GM12891 (cell line): ENCODE results near the gene GRM7. TPM values are rescaled to one million over a fixed set of nuclear protein-coding genes. Genes with fewer than 3 reads are reported as not detected.

ENCODE experiments used
- DNase-seq: peaks from one replicate; pipeline ENCODE4 v3.0.0; 2011; ENCODE audit warnings: low spot score; ENCODE audit not compliant: insufficient read length
- FAIRE-seq: peaks from 2 replicates; lab custom pipeline; 2011; peaks lifted over from hg19 to GRCh38; lab: Jason Lieb, UNC
- PAX5 ChIP-seq: IDR thresholded peaks from 2 replicates; pipeline ENCODE4 v1.6.1; 2011; ENCODE audit warnings: low read length, moderate library complexity, mild to moderate bottlenecking; ENCODE audit not compliant: insufficient read depth, severe bottlenecking
- POLR2A ChIP-seq: IDR thresholded peaks from 2 replicates; pipeline ENCODE4 v1.6.1; 2011; ENCODE audit warnings: low read depth, low read length, control low read depth
- POLR2AphosphoS5 ChIP-seq: IDR thresholded peaks from 2 replicates; pipeline ENCODE4 v1.6.1; 2011; ENCODE audit warnings: low read depth, low read length, control low read depth
- POU2F2 ChIP-seq: IDR thresholded peaks from 2 replicates; pipeline ENCODE4 v1.6.1; 2011; ENCODE audit warnings: low read depth, mild to moderate bottlenecking, control low read depth, low read length, moderate library complexity
- SPI1 ChIP-seq: IDR thresholded peaks from 2 replicates; pipeline ENCODE4 v1.6.1; 2011; ENCODE audit warnings: low read depth, low read length, control low read depth
- TAF1 ChIP-seq: IDR thresholded peaks from 2 replicates; pipeline ENCODE4 v1.6.1; 2011; ENCODE audit warnings: low read depth, low read length, control low read depth
- polyA plus RNA-seq: library from polyadenylated mRNA; unstranded; fragments of >200 nt; gene quantifications from one replicate; pipeline ENCODE4 v1.2.1, GENCODE V29; 2012; ENCODE audit warnings: low read depth, missing spikeins, inconsistent platforms; ENCODE audit not compliant: missing spikeins

Gene GRM7
- not detected for polyA plus RNA-seq

DNA sequence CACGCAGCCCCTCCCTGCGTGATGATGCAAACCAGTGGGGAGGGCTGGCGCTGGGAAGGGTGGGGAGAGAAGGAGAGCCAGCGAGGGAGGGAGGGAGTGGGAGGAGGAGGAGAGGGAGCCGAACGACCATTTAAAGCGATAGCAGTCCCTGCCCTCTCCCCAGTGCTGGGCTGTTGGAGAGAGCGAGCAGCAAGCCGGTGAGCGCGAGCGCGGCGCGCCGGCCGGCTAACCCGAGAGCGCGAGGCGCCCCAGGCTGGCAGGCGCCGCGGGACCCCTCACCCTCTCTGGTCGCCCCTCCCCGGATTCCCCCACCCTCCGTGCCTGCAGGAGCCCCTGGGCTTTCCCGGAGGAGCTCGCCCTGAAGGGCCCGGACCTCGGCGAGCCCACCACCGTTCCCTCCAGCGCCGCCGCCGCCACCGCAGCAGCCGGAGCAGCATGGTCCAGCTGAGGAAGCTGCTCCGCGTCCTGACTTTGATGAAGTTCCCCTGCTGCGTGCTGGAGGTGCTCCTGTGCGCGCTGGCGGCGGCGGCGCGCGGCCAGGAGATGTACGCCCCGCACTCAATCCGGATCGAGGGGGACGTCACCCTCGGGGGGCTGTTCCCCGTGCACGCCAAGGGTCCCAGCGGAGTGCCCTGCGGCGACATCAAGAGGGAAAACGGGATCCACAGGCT is at the start of gene GRM7:
Gene GRM7, plus strand, starts transcription at position 162 of the 671 bp plus-strand sequence.
- FAIRE-seq: no peak
- TF ChIP-seq TAF1: no peak
- TF ChIP-seq POU2F2: no peak
- TF ChIP-seq PAX5: no peak
- no peak for TF ChIP-seq SPI1
- TF ChIP-seq POLR2A: no peak
- no peak for TF ChIP-seq POLR2AphosphoS5
- no peak for DNase-seq

DNA sequence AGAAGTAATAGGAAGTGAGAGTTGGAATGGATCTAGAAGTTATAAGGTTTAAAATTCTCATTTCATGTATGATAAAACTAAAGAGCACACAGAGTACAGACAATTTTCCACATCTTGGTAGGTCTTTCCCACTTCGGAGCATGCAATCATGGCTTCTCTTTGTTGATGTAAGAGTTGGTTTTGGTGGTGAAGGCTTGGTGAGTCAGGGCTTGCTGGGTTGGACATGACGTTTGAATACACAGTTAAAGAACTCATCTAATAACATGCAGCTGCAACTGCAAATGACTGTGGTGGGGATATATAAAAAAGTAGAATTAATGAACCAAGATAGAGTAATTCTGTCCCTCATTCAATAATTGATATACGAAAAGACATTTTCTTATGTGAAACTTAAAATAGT is 39.5 kb upstream of the GRM7 start:
- DNase-seq: no peak
- FAIRE-seq: no peak
- TF ChIP-seq POU2F2 (no peak), SPI1 (no peak), POLR2AphosphoS5 (no peak), POLR2A (no peak), PAX5 (no peak), TAF1 (no peak)

DNA sequence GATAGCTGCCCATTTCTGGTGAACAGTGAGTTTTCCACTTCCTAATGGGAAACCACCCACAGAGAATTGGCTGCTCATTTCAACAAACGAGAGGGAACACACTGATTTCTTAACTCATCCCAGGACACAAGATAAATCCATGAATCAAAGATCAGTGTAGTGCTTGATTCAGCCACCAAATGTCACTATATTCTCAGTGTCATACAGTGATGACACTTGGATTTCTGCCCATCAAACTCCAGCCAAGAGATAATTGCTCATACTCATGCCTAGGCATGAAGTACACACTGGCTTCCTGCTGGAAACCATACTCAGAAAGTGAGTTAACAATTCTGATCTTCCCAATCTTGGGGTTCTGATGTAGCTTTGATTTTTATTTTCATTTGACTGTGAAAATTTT is 35.4 kb upstream of the GRM7 start:
- FAIRE-seq (no peak), DNase-seq (no peak)

DNA sequence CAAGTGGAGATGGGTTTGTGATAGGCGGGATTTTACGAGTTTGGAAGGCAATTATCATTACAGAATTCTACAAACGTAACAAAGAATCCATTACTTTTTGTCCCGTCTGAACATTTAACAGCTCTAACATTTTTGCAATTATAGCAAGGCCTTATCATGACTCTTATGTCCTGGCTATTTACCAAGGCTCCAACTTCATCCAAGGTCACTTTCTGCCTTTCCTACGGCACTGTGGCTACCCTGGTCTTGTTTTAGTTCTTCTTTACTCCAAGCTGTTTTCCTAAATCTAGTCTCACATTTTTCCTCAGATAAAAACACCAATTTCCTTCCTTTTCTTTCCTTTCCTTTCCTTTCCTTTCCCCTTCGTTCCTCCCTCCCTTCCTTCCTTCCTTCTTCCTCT is 33.5 kb upstream of the GRM7 start:
- FAIRE-seq (no peak), DNase-seq (no peak)
- TF ChIP-seq POLR2A (no peak), PAX5 (no peak), POLR2AphosphoS5 (no peak), SPI1 (no peak), TAF1 (no peak), POU2F2 (no peak)

More for the DNA sequence above, 35.4 kb upstream of the GRM7 start:
- no peak for TF ChIP-seq SPI1
- TF ChIP-seq POU2F2: no peak
- no peak for TF ChIP-seq TAF1

DNA sequence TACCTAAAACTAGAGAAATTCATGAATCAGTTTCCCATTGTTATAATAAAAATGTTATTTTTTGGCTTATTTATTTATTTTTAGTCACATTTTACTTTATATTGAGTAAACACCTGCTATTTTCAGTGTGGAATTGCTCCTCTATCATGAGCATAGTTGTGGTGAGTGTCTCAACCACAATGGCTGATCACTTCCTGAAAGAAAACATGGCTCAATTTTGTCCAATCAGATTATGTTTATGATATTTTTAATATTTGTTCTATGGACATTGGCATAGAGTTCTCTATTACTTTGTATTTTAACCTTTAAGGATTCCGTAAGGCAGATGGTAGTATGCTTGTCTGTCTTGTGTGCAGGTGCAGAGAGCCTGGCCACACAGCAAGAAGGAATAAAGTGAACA is 16.2 kb upstream of the GRM7 start:
- DNase-seq (no peak), FAIRE-seq (no peak)

DNA sequence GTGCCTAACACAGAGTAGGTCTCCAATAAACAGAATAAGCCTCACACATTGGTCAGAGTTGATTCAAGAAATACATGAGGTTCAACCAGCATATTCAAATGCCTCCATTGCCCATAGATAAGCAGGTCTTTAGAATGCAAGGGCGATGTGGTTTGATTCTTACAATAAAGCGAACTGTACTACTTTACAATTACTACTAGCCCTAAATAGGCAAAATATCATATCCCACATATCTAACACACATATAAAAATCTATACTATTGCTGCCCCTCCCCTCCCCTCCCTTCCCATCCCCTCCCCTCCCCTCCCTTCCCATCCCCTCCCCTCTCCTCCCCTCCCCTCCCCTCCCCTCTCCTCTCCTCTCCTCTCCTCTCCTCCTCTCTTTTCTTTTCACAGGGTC is 6.7 kb upstream of the GRM7 start:
- no peak for FAIRE-seq
- DNase-seq: no peak
- TF ChIP-seq POLR2AphosphoS5 (no peak), POLR2A (no peak), SPI1 (no peak), PAX5 (no peak), TAF1 (no peak), POU2F2 (no peak)

More for the DNA sequence above, 16.2 kb upstream of the GRM7 start:
- TF ChIP-seq POLR2A: no peak
- no peak for TF ChIP-seq SPI1
- TF ChIP-seq PAX5: no peak
- TF ChIP-seq TAF1: no peak
- no peak for TF ChIP-seq POLR2AphosphoS5
- TF ChIP-seq POU2F2: no peak

DNA sequence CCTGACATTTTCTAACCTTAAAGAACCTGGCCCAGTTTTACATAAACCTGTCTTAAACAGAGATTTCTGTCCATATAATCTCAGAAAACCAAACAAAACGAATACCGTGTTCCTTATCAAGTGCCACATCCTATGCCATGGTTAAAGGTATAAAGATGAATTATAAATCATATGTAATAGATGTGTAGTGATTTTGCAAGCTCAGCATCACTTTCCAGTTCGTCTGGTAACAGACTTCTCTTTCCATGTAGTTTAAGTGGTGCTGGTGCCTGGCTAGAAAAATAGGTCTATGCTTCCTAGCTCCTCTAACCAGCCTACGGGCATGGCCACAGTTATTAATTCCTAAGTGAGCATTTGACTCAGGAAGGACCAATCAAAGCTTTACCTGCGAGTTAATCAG is 3.4 kb upstream of the GRM7 start:
- FAIRE-seq: no peak
- DNase-seq: no peak
- TF ChIP-seq POU2F2 (no peak), TAF1 (no peak), SPI1 (no peak), POLR2A (no peak), PAX5 (no peak), POLR2AphosphoS5 (no peak)

DNA sequence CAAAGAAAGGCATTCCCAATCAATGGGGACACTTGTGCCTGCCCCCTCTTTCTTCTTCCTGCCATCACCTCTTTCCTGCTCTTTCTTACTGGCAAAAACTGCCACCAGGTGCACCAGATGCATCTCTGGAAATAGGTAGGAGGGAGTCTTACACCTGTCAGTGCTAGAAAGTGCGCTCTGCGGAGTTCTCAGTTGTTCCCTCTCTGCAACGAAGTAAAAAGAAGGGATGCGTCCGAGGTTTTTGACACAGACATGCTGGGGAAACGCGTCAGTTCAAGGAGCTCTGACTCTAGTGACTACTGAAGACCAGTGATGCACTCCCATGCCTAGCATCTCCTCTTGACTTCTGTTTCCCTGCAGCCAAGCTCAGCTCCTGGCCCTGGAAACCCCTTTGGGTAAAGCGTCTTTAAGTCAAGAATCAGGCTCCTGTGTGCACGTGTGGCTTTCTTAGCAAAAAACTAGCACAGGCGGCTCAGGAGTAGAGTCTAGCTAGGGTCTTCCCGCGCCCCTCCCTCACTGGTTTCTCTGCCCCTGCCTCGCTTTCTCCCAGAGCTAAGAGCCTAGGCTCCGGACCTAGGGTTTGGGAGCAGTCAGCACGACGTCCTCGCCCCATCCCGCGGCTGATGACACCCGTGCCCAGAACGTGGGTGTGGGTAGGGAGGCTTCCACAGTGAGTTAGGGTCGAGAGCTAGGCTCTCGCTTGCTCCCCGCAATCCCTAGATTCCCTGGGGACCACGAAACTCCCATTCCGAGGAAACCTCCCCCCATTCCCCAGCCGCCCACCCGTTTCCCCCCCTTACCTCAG is 564 bp upstream of the GRM7 start:
- FAIRE-seq (no peak), DNase-seq (no peak)
- no peak for TF ChIP-seq POLR2AphosphoS5
- no peak for TF ChIP-seq PAX5
- no peak for TF ChIP-seq TAF1
- TF ChIP-seq POLR2A: no peak
- TF ChIP-seq SPI1: no peak
- no peak for TF ChIP-seq POU2F2

DNA sequence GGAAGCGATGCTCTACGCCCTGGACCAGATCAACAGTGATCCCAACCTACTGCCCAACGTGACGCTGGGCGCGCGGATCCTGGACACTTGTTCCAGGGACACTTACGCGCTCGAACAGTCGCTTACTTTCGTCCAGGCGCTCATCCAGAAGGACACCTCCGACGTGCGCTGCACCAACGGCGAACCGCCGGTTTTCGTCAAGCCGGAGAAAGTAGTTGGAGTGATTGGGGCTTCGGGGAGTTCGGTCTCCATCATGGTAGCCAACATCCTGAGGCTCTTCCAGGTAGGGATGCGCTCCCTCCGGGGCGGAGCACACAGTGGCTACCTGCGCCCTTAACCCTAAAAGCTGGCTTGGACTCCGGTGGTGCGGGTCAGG is 698 bp downstream of the GRM7 start:
- no peak for FAIRE-seq

More for the DNA sequence above, 698 bp downstream of the GRM7 start:
- DNase-seq: no peak
- no peak for TF ChIP-seq POU2F2
- TF ChIP-seq SPI1: no peak
- no peak for TF ChIP-seq POLR2AphosphoS5
- TF ChIP-seq PAX5: no peak
- TF ChIP-seq TAF1: no peak
- TF ChIP-seq POLR2A: no peak
